HG03457 (cell line): Measurements from ENCODE around the gene MC1R.
"Not testable (repeated sequence)": the region's sequence is repeated elsewhere in the genome, so short reads cannot be mapped to it uniquely, and the experiment has no call there.

Source experiments
- ATAC-seq: cut with Tn5 transposase; IDR thresholded peaks from one replicate; pipeline ENCODE4 v1.9.1; 2021; ENCODE audit warnings: moderate number of reproducible peaks; ENCODE audit not compliant: unreplicated experiment

MC1R gene

DNA sequence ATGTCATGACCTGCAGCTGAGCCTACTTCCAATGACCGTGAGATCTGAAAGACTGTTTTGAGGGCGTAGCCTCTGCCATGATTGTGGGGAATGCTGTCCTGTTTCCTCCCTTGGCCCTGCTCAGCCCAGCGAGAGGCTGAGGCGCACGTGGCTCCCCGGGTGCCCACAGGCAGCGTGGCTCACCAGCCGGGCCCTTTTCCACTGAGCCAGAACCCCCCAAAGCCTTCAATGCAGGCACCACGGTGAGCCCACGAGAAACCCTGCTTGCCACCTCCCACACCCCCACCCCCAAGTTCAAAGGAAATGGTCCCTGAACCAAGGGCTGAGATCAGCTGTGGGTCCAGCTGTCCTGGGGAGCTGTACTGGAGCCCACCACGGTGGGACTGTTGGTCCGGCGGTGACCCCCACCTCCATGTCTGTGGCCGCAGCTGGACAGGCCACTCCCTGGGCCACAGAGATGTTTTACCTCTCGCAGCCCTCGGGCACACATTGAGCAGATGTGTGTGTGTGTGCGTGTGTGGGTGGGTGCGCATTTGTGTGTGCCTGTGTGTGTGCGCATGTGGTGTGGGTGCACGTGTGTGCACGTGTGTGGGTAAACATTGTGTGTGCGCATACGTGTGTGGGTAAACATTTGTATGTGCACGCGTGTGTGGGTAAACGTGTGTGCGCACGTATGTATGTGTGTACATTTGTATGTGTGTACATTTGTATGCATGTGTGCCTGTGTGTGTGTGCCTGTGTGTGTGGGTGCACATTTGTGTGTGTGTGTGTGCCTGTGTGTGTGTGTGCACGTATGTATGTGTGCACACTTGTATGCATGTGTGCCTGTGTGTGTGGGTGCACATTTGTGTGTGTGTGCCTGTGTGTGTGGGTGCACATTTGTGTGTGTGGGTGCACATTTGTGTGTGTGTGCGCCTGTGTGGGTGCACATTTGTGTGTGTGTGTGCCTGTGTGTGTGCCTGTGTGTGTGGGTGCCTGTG, 5.0 kb upstream of the MC1R start:
- ATAC-seq: no peak

GRCh38 chr16:89914642-89915285, 3.9 kb upstream of the MC1R start:
- ATAC-seq: not testable (repeated sequence)

DNA sequence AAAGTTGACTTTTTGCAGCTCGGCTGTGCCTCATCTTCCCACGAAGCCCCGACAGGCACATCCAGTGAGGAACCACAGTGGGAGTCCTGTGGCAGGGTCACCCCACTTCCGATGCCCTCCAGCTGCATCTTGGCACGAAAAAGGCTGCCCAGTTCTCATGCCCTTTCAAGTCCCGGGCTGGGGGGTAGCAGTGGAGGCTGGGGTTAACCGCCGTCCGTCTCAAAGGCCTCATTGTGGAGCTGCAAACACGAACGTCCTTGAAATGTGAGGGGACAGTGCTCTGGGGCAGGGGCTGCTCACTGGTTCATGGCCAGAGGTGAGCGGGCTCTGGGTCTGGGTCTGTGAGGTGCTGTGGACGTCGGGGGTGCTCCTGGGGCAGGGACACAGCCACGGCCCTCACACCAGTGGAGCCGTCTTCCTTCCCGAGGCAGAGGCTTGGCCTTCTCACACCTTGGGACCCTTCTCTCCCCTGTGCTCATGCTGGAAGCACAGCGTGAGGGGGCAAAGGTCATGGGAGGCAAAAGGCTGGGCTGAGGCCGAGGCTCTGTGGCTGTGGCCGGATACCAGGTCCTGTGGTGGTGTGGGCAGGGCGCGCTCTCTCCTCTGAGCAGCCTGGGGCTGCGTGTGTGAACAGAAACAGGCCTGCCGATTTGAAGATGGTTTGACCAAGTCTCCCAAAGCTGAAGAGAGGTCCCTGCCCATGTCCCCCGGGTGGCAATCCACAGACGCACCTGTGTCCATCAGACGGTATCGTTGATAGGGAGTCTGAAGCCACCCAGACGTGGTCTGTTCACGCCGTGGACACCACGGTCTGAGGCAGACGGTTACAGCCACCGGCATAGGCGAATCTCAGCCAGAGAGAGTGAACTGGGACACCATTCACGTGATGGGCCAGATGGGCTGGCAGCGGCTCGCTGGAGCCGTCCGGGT, 3.1 kb upstream of the MC1R start:
- no peak for ATAC-seq

DNA sequence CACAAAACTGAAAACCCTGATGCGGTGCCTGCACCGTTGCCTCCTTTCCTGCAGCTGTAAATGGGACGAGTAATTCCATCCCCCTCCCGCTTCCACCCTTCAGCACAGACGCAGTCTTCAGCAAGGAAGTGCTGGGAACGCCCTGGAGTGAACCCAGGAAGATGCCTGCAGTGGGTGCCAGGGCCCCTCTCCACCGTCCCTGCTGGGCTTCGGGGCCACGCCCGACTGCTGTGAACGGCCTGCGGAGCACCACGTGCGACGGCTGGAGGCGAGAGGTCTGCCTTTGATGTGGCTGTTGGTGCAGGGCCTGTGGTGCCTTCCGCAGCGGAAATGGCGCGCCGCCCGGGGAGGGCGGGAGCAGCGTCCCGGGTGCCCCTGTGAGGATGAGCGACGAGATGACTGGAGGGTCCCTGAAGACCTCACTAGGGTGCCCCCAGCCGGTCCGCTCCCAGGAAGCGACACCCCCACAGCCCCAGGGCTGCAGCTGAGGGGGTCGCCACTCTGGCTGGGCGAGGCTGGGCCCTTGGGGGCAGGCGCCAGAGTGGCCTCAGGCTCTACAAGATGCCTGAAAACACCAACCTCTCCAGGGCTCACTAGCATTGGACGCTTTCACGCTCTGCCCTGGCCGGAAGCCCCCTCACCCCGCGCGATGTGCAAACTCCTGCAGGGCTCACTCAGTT, 749 bp upstream of the MC1R start:
- peak; percentile 55 for ATAC-seq

- no peak for ATAC-seq
Measured at GRCh38 chr16:89919535-89920406, 1.1 kb downstream of the MC1R start.

- no peak for ATAC-seq
Measured at GRCh38 chr16:89920723-89921122, 2.1 kb downstream of the MC1R start.

DNA sequence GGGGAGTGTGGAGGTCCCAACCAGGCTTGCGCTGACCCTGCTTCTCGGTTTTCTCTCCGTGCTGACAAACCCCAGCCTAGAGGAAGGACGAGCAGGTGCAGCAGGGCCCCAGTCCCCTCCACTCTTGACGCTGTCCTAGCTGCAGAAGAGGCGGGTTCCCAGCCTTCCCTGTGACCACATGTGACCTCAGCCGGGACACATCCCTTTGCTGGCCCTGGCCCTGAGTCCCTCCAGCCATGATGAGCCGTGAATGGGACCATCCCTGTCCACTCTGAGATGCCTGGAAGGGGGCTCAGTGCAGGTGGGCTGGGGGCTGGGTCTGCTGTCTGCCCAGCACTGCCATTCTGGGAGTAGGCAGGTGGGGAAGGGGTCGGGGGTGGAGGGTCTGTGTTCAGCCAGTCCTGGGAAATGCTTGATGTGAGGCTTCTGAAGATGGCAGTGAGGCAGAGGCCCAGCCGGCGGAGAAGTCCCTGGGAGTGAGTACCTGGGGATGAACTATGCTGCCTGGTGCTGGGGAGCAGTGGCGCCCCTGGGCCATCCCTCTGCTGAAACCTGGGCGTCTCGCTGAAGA, 2.6 kb downstream of the MC1R start:
- ATAC-seq: no peak

GRCh38 chr16:89921702-89922476, 3.2 kb downstream of the MC1R start:
- no peak for ATAC-seq

GRCh38 chr16:89922477-89922883, 3.8 kb downstream of the MC1R start:
- no peak for ATAC-seq

- no peak for ATAC-seq
Measured at GRCh38 chr16:89922884-89923639, 4.4 kb downstream of the MC1R start, which contains the start of gene TUBB3. Gene TUBB3, plus strand, starts transcription at chr16:89923342. Its CDS starts 60 bp downstream, at chr16:89923402.

- ATAC-seq: no peak
Measured at GRCh38 chr16:89923640-89924296, 5.1 kb downstream of the MC1R start.

DNA sequence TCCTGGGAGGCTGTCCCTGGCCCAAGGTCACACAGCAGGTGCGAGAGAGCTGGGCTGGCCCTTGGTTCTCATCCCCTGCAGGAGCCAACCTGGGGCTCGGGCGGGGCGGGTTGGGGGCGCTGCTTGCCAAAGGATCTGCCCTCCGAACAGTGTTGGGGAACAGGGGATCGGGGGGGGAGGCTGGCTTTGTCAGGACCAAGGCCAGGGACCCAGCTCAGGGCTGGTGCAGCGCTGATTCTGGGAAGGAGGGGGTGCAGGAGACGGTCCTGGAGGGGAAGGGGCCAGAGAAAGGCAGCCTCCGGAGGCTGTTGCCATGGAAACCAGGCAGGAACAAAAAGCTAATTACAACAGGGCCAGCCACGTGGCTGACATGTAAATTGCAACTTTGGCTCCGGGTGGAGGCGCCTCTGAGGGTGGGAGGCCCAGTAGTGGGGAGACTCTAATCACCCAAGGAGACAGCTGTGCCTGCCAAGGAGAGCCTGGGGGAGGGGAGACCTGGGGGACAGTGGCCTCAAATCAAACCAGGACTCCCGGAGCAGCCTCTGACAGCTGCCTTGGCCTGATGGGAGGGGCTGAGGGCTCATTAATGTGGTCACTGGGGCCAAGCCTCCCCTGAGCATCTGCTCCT, 5.7 kb downstream of the MC1R start:
- no peak for ATAC-seq

DNA sequence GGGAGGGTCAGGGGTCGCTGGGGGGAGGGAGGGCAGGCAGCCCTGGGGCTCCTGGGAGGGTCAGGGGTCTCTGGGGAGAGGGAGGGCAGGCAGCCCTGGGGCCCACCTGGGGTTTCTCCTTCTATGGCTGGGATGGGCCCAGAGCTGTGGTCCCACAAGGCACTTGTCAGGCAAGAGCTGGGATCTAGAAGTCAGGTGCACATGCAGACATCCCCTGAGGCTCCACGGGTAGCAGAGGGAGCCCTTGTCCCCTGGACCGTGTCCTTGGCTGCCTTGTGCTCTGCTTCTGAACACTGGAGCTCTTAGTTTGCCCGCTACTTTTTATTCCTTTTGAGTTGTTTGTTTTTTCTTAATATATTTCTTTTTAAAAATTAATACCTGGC, 6.3 kb downstream of the MC1R start:
- no peak for ATAC-seq

DNA sequence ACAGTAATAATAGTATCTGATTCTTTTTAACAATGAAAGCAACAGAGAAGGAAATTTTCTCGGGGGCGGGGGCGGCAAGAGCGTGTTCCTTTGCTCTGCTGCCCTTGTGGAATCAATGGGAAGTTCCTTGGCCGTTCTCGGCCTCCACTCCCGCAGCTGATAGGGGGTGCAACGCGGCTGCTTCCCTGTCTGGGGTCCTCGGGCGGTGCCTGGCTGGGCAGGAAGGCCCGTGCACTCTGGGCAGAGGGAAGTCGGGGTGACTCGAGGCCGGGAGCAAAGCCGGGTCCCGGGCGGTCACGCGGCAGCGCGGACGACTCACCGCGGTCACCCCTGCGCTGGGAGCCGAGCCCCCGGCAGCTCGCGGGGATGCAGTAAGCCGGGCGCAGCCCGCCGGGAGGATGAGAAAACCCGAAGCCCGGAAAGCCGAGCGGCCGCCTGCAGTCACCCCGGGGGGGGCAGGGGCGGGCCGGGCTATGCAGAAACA, 7.0 kb downstream of the MC1R start:
- ATAC-seq: no peak

DNA sequence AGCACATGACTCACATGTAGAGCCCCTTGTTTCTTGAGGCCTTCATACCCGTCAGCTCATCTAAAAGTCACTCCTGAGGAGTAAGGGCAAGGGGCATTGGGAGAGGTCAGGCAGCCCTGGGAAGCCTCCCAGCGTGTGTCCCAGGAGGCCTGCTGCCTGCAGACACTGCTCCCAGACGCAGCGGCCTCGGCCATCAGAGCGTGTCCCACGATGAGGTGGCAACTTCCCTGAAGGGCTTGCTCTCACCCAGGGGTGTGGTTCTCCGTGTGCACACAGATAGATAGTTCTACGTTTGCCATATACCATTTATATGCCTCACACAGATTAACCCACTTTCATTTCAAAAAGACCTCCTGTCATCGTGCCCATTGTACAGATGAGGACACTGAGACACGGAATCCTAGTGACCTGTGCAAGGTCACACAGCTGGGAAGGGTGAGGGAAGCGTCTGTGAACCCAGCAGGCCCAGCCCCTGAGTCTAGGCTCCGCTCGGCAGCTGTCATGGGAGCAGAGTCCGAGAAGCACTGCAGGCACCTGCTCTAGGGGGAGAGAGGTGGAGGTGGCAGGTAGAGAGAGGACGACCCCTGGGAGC, 12.7 kb downstream of the MC1R start:
- no peak for ATAC-seq

- ATAC-seq: no peak
Measured at GRCh38 chr16:89931964-89932363, 13.3 kb downstream of the MC1R start.
